HFFc6 (cell line): ENCODE data around the gene PPP1R9B. TPM values are rescaled to one million over a fixed set of nuclear protein-coding genes. Genes with fewer than 3 reads are reported as not detected.

Experiments
- DNase-seq: peaks from one replicate; pipeline ENCODE4 v3.0.0-alpha.2; 2018
- H3K27ac Mint-ChIP-seq: 2 replicates; pipeline ENCODE4 v1.8.0; 2020; ENCODE audit warnings: mild to moderate bottlenecking, mixed read lengths
- H3K27me3 Mint-ChIP-seq: 2 replicates; pipeline ENCODE4 v1.8.0; 2021; ENCODE audit warnings: mild to moderate bottlenecking, moderate library complexity, mixed read lengths; ENCODE audit not compliant: insufficient read depth
- H3K36me3 Mint-ChIP-seq: 2 replicates; pipeline ENCODE4 v1.8.0; 2021; ENCODE audit warnings: low read depth, mixed read lengths
- H3K4me1 Mint-ChIP-seq: 2 replicates; pipeline ENCODE4 v1.8.0; 2020; ENCODE audit warnings: low read depth, mixed read lengths
- H3K4me3 Mint-ChIP-seq: 2 replicates; pipeline ENCODE4 v1.8.0; 2020; ENCODE audit warnings: mild to moderate bottlenecking, moderate library complexity, mixed read lengths
- H3K9me3 Mint-ChIP-seq: 2 replicates; pipeline ENCODE4 v1.8.0; 2020; ENCODE audit warnings: mild to moderate bottlenecking, mixed read lengths
- total RNA-seq, 6 experiments: library from RNA; stranded (reverse); fragmentation: NEBNext Ultra II Directional; extraction: Animal tissue kit (Norgen Biotek cat#: 25700); gene quantifications; 2 replicates in 1 of 6; 3 replicates in 5 of 6; pipeline ENCODE4 v1.2.3, GENCODE V29; 2021
- TF ChIP-seq, protein P1 (sequence below): fragments of 200-600 bp; sonication (generic); IDR thresholded peaks from 2 replicates; pipeline ENCODE4 v1.5.0; 2021; ENCODE audit warnings: antibody characterized with exemption, mild to moderate bottlenecking

Gene PPP1R9B
- total RNA-seq, 6 experiments from 2014 or later, result 66.4 to 78.5 (median 68.7) TPM

DNA sequence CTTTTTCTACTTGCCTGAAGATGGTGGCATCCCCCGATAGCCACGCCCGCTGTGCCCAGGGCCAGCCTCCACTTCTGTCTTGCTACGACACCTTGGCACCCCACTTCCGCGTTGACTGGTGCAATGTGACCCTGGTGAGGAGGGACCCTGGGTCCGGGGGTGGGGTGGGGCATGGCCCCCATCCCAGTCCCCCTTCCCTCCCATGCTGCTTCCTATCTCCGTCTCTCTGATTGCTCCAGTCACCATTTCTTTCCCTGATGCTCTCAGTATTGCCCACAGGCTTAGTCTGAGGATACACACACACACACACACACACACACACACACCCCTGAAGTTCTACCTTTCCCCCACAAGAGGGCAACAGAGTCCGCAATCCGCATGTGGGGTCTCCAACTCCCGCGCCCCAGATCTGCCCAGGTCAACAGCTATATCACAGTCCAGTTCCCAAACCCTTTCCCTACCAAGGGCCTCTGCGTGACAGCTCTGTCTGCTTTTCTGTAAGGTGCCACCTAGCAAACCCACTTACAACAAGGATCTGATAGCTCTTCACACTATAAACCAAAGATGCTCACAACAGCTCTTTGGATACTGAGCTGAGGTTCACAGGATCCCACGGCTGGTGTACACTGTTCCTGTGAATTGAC, 18.8 kb upstream of the PPP1R9B start:
- peaks cover 12% of the 10 kb centered on the region for H3K9me3 Mint-ChIP-seq
- peak; percentile 68 for DNase-seq
- peaks cover 34% of the 10 kb centered on the region for H3K4me1 Mint-ChIP-seq
- peaks cover 7% of the 10 kb centered on the region; the same call in 1 of the 2 replicates for H3K36me3 Mint-ChIP-seq
- peak overlapping the region; percentile 44; the same call in 1 of the 2 replicates for H3K27ac Mint-ChIP-seq
- peaks cover 54% of the 10 kb centered on the region for H3K27me3 Mint-ChIP-seq
- TF ChIP-seq, protein P1, sequence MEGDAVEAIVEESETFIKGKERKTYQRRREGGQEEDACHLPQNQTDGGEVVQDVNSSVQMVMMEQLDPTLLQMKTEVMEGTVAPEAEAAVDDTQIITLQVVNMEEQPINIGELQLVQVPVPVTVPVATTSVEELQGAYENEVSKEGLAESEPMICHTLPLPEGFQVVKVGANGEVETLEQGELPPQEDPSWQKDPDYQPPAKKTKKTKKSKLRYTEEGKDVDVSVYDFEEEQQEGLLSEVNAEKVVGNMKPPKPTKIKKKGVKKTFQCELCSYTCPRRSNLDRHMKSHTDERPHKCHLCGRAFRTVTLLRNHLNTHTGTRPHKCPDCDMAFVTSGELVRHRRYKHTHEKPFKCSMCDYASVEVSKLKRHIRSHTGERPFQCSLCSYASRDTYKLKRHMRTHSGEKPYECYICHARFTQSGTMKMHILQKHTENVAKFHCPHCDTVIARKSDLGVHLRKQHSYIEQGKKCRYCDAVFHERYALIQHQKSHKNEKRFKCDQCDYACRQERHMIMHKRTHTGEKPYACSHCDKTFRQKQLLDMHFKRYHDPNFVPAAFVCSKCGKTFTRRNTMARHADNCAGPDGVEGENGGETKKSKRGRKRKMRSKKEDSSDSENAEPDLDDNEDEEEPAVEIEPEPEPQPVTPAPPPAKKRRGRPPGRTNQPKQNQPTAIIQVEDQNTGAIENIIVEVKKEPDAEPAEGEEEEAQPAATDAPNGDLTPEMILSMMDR, result peak; percentile 77
- H3K4me3 Mint-ChIP-seq, result peak overlapping the region; percentile 20

GRCh38 chr17:50168319-50168718, 17.8 kb upstream of the PPP1R9B start:
- TF ChIP-seq, protein P1, result no peak
- Mint-ChIP-seq H3K4me3 (0 out of 2 replicates have a peak overlapping the region, but pooled peaks have one; percentile 9), H3K4me1 (peaks cover 24% of the 10 kb centered on the region), H3K27me3 (peaks cover 51% of the 10 kb centered on the region), H3K36me3 (peaks cover 5% of the 10 kb centered on the region; the same call in 1 of the 2 replicates), H3K9me3 (peaks cover 9% of the 10 kb centered on the region), H3K27ac (no peak overlapping the region; the same call in 1 of the 2 replicates)
- no peak for DNase-seq

DNA sequence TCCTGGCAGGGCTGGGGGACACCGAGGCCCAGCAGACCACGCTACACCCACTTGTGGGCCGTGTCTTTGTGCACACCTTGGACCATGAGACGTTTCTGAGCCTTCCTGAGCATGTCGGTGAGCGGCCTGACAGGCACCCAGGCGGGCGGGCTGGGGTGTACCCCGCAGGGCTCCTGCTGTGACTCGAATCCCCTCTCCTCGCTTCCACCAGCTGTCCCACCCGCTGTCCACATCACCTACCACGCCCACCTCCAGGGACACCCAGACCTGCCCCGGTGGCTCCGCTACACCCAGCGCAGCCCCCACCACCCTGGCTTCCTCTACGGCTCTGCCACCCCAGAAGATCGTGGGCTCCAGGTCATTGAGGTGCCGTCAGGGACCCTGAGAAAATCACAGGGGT, 16.9 kb upstream of the PPP1R9B start:
- Mint-ChIP-seq H3K27me3 (peaks cover 42% of the 10 kb centered on the region), H3K4me1 (peaks cover 15% of the 10 kb centered on the region), H3K4me3 (no peak overlapping the region; the same call in 1 of the 2 replicates), H3K9me3 (peaks cover 5% of the 10 kb centered on the region; the same call in 1 of the 2 replicates), H3K27ac (no peak overlapping the region), H3K36me3 (no peaks in the 10 kb centered on the region)
- no peak for DNase-seq
- TF ChIP-seq, protein P1, result no peak

DNA sequence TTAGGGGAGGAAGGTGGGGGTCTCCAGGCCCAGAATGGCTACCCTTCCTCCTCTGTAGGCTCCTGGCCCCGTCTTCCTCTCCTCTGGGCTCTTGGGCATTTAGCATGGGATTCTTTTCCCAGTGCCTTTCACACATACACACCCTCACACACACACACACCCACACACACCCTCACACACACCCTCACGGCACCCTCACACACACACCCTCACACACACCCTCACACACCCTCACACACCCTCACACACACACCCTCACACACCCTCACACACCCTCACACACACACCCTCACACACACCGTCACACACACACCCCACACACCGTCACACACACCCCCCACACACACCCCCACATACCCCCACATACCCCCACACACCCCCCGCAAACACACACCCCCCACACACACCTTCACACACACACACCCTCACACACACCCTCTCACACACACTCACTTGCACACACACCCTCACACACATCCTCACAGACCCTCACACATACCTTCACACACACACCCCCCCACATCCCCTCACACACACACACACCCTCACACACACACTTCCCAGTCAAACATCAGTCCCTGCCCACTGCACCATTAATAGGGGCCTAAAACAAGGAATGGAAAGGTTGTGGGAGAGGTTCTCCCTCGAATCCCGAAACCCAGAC, 16.2 kb upstream of the PPP1R9B start:
- no peak for DNase-seq
- peak overlapping the region; percentile 14; the same call in 1 of the 2 replicates for H3K4me3 Mint-ChIP-seq
- TF ChIP-seq, protein P1, result no peak
- H3K27ac Mint-ChIP-seq, result no peak overlapping the region
- no peaks in the 10 kb centered on the region for H3K36me3 Mint-ChIP-seq
- peaks cover 5% of the 10 kb centered on the region; the same call in 1 of the 2 replicates for H3K9me3 Mint-ChIP-seq
- peaks cover 19% of the 10 kb centered on the region for H3K4me1 Mint-ChIP-seq
- H3K27me3 Mint-ChIP-seq, result peaks cover 37% of the 10 kb centered on the region

DNA sequence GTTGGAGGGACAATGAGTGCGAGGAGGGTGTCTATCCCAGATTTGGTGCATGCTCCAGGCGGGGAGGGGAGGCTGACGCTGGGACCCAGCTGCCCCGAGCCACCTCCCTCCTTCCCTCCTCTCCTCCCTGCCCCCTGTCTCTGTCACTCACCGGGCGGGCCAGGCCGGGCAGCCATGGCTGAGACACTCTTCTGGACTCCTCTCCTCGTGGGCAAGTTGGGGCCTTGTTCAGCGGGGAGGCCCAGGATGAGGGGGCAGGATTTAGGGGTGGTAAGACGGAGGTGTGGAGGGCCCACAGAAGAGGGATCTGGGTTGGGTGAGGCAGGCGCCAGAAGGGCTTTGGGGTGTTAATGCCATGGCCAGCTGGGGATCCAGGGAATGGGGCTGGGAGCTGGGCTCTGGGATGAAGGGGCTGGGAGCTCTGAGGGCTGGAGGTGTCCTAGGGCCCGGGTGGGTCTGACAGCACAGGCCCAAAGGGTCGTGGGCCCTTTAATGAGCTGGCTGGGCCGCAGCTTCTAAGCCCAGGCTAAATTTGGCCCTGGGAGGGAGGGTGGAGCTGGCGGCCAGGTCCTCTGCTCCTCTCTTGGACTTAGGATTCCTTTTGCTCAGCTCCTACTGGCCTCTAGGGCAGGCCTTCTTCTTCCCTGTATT, 15.5 kb upstream of the PPP1R9B start, which contains the start of gene SGCA:
SGCA (plus strand) TSS at position 139 of the 651 bp plus-strand sequence; CDS start at position 175, 36 bp downstream.
- H3K4me3 Mint-ChIP-seq, result peak within 1 kb of the TSS; percentile 14; the same call in 1 of the 2 replicates
- no peak within 1 kb of the TSS for H3K27ac Mint-ChIP-seq
- TF ChIP-seq, protein P1, result no peak
- no peaks in the 10 kb centered on the region for H3K36me3 Mint-ChIP-seq
- peaks cover 26% of the 10 kb centered on the region for H3K4me1 Mint-ChIP-seq
- H3K9me3 Mint-ChIP-seq, result peaks cover under 1% of the 10 kb centered on the region; the same call in 1 of the 2 replicates
- peaks cover 34% of the 10 kb centered on the region for H3K27me3 Mint-ChIP-seq
- no peak for DNase-seq
